AG09319 (cell line): ENCODE results near the gene MSANTD1.

Experiments used
- DNase-seq: peaks from one replicate; pipeline ENCODE4 v3.0.0-alpha.2; 2010; ENCODE audit warnings: low read depth; ENCODE audit errors: extremely low read depth
- TF ChIP-seq, protein P1 (sequence below): IDR thresholded peaks from 2 replicates; pipeline ENCODE4 v1.5.1; 2011; ENCODE audit warnings: low read depth, mild to moderate bottlenecking, inconsistent platforms, low read length, moderate library complexity

The MSANTD1 gene

DNA sequence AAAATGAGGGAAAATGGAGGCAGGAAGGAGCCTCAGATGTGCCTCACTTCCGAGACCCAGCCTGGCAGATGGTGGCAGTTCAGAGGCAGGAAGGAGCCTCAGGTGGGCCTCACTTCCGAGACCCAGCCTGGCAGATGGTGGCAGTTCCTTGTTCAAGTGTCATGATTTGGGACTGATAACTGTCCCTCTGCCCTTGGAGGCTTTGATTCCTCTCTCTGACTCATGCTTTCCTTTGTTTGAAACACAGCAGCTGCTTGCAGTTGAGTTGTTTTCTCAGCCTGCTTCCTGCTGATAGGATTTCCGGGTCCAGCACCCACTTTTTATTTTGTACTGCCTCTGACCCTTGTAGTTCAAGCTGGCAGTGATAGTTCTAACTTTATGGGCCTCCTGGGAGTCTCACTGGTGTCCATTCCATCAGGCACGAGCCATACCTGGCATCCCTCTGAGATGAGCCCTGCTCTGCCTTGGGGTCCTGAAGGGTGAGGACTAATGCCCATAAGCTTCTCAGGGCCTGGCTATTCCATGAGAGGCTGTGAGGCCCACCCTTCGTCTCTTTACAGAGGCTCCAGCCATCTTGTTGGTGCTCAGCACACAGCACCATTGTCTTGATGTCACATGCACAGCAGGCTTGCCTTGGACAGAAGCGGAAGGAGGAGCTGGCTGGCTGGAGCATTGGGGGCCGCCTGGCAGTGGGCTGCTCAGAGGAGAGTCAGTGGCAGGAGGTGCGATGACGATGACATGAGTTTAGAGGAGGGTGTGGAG lies 56.8 kb downstream of the MSANTD1 start:
- DNase-seq: no peak

More for the DNA sequence above, 56.8 kb downstream of the MSANTD1 start:
- TF ChIP-seq, protein P1, sequence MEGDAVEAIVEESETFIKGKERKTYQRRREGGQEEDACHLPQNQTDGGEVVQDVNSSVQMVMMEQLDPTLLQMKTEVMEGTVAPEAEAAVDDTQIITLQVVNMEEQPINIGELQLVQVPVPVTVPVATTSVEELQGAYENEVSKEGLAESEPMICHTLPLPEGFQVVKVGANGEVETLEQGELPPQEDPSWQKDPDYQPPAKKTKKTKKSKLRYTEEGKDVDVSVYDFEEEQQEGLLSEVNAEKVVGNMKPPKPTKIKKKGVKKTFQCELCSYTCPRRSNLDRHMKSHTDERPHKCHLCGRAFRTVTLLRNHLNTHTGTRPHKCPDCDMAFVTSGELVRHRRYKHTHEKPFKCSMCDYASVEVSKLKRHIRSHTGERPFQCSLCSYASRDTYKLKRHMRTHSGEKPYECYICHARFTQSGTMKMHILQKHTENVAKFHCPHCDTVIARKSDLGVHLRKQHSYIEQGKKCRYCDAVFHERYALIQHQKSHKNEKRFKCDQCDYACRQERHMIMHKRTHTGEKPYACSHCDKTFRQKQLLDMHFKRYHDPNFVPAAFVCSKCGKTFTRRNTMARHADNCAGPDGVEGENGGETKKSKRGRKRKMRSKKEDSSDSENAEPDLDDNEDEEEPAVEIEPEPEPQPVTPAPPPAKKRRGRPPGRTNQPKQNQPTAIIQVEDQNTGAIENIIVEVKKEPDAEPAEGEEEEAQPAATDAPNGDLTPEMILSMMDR: no peak
